NCI-H2107 (cell line): ENCODE data around the gene APOA5.
"Not testable (repeated sequence)": the region's sequence is repeated elsewhere in the genome, so short reads cannot be mapped to it uniquely, and the experiment has no call there.

Experiments used
- DNase-seq: peaks from one replicate; lab custom pipeline; 2025; lab: John Stamatoyannopoulos, UW

The APOA5 gene, protein sequence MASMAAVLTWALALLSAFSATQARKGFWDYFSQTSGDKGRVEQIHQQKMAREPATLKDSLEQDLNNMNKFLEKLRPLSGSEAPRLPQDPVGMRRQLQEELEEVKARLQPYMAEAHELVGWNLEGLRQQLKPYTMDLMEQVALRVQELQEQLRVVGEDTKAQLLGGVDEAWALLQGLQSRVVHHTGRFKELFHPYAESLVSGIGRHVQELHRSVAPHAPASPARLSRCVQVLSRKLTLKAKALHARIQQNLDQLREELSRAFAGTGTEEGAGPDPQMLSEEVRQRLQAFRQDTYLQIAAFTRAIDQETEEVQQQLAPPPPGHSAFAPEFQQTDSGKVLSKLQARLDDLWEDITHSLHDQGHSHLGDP

GRCh38 chr11:116791813-116792143 is at the start of gene APOA5:
Gene APOA5 (minus strand): TSS chr11:116791879. CDS start chr11:116791860, 19 bp downstream.
- DNase-seq: no peak

DNA sequence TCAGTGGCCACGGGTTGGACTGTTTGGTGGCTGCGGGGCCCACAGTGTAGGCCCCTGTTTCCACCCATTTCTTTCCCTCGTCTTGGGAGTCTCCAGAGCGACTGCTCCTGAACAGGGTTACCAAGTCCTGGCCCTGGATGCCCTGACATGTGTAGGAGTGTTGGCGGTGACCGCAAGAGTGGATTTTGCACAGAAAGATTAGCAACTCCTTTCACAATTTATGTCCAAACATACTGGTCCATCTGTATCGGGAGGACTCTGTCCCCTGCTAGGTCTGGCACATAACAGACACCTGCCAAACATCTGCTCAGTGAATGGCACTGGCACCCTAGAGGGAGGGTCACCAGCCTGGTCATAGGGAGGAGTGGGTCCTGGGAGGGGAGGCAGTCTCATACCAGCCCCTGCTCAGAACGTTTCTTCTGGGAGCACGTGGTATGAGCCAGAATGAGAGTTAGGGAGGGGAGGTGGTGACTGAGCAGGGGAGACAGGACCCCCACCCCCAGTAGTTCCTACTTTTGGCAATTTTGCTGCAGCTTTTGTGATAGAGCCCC is 49.1 kb upstream of the APOA5 start:
- no peak for DNase-seq

GRCh38 chr11:116840224-116840745 is 48.6 kb upstream of the APOA5 start:
- no peak for DNase-seq

GRCh38 chr11:116838321-116839084 is 46.8 kb upstream of the APOA5 start:
- DNase-seq: no peak

DNA sequence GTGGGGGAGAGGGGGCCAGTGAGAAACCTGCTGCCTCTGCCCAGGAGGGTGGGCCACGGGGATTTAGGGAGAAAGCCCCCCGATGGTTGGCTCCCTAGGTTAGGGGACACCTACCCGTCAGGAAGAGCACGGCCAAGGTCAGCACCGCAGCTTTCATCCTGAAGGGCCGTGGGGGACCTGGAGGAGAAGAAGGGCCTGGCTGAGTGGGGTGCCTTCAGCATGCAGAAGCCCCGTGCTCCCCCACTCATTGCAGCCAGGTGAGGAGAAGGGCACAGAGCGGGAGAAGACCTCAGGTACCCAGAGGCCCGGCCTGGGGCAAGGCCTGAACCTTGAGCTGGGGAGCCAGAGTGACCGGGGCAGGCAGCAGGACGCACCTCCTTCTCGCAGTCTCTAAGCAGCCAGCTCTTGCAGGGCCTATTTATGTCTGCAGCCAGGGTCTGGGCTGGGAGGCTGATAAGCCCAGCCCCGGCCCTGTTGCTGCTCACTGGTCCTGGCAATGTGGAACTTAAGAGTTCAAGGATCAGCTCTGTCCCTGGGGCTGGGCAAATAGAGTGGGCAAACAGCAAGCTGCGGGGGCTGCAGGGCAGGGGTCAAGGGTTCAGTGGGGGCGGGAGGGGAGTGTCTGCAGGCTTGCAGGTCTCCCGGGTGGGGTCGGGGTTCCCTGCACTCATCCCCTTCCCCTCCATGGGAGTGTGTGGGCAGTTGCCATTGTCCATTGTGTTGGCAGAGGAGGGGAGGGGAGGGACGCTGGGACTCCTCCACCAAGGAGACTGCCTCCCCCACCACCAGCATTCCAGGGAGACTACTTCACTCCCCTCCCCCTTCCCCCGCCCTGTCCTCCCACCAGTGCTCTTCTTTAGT is 45.8 kb upstream of the APOA5 start, which contains the start of gene APOA1:
Gene APOA1, minus strand, starts transcription at position 392 of the 861 bp plus-strand sequence. Its CDS starts 235 bp downstream, at position 157.
- no peak for DNase-seq

- no peak for DNase-seq
Observed at GRCh38 chr11:116836632-116836991, 44.9 kb upstream of the APOA5 start.

DNA sequence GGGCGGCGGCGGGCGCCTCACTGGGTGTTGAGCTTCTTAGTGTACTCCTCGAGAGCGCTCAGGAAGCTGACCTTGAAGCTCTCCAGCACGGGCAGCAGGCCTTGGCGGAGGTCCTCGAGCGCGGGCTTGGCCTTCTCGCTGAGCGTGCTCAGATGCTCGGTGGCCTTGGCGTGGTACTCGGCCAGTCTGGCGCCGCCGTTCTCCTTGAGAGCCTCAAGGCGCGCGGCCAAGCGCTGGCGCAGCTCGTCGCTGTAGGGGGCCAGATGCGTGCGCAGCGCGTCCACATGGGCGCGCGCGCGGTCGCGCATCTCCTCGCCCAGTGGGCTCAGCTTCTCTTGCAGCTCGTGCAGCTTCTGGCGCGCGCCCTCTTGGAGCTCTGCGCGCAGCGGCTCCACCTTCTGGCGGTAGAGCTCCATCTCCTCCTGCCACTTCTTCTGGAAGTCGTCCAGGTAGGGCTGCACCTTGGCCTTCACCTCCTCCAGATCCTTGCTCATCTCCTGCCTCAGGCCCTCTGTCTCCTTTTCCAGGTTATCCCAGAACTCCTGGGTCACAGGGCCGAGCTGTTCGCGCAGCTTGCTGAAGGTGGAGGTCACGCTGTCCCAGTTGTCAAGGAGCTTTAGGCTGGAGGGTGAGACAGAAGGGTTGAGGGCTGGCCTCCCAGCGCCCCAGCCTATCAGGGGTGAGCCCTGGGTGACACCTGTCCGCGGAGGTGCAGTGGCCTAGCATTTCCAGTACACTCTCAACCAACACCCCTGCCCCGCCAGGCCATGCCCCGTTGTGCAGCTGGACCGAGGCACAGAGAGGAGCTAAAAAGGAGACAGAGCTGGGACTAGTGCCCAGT is 44.3 kb upstream of the APOA5 start:
- peak; percentile 75 for DNase-seq

- no peak for DNase-seq
Observed at GRCh38 chr11:116835042-116835772, 43.5 kb upstream of the APOA5 start.

DNA sequence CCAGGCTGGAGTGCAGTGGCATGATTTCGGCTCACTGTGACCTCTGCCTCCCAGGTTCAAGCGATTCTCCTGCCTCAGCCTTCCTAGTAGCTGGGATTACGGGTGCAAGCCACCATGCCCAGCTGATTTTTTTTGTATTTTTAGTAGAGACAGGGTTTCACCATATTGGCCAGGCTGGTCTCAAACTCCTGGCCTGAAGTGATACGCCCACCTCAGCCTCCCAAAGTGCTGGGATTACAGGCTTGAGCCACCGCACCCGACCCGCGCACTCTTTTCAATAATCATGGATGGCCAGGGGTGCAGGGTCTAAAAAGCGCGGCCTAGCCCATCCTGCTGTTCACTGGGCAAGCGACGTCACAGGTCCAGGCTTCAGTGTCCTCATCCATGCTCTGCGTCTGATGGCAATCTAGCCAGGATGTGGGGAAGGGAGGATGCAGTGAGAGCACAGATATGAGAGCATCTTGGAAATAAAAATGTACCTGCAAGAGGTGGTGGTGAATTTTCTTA is 42.9 kb upstream of the APOA5 start:
- not testable (repeated sequence) for DNase-seq

DNA sequence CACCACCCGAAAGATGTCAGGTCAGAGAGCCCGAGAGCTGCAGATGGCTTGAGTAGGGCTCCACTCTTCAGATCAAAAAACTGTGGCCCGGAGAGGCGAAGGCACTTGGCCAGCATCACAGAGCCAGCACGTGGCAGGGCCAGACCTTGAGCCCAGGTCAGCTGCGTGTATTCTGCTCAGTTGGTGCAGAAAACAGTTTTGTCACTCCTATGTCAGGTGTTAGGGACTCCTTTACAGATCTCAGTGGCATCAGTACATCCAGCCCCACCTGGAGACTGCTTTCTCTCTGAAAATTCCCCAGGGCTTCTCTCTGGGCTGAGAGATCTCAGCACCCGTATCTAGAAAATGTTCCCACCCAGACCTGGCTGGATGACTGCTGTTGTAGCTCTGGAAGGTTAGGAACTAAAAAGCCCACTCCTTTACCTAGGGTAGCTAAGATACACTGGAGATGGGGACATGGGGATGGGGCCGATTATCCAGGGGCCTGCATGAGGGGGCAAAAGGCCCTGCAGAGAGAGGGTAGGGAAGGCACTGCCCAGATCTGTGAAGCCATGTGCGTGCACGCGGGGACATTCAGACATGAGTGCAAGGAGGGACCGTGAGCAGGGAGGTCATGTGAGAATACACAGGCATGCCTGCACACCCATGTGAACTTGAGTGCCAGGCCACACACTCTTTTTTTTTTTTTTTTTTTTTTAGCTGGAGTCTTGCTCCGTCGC is 42.3 kb upstream of the APOA5 start:
- no peak for DNase-seq

DNA sequence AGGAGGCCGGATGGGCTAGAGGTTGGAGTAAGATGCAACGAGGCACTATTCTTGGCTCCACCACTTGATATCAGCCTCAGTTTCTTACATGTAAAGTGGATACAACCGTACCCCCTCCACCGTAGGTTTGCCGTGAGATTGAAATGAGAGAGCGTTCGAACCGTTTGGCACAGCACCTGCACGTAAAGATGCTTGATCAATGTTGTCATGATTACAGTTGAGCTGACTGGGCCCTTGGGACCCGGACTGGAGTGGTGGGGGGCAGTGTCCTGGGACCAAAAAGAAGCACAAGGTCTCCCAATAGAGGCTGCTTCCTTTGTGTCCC is 41.8 kb upstream of the APOA5 start:
- no peak for DNase-seq

GRCh38 chr11:116832350-116833290 is 40.9 kb upstream of the APOA5 start:
- no peak for DNase-seq

GRCh38 chr11:116831790-116832349 is 40.2 kb upstream of the APOA5 start:
- no peak for DNase-seq

DNA sequence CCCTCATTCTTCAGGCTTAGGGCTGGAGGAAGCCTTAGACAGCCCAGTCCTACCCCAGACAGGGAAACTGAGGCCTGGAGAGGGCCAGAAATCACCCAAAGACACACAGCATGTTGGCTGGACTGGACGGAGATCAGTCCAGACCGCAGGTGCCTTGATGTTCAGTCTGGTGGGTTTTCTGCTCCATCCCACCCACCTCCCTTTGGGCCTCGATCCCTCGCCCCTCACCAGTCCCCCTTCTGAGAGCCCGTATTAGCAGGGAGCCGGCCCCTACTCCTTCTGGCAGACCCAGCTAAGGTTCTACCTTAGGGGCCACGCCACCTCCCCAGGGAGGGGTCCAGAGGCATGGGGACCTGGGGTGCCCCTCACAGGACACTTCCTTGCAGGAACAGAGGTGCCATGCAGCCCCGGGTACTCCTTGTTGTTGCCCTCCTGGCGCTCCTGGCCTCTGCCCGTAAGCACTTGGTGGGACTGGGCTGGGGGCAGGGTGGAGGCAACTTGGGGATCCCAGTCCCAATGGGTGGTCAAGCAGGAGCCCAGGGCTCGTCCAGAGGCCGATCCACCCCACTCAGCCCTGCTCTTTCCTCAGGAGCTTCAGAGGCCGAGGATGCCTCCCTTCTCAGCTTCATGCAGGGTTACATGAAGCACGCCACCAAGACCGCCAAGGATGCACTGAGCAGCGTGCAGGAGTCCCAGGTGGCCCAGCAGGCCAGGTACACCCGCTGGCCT is 38.7 kb upstream of the APOA5 start:
- DNase-seq: no peak

GRCh38 chr11:116829525-116830183 is 38.0 kb upstream of the APOA5 start, which contains the start of gene APOC3:
Gene APOC3 (plus strand): TSS chr11:116829907. CDS start chr11:116830583, 676 bp downstream.
- no peak for DNase-seq

- DNase-seq: no peak
Observed at GRCh38 chr11:116828632-116829524, 37.2 kb upstream of the APOA5 start.
